HepG2 (cell line): Measurements from ENCODE around the gene PAPPA. TPM values are rescaled to one million over a fixed set of nuclear protein-coding genes. Genes with fewer than 3 reads are reported as not detected.

Experiments
- ATAC-seq: fragments of 200-7000 bp; cut with Tn5 transposase; 3 replicates; pipeline ENCODE4 v1.9.1; 2020; ENCODE audit warnings: mild to moderate bottlenecking, moderate library complexity
- BruUV-seq: library from RNA; stranded (reverse); fragments of 400-500 nt; replicated peaks from 2 replicates; lab custom pipeline; 2021; lab: Mats Ljungman, UMichigan
- CTCF ChIA-PET: fragments of 300-600 bp; formaldehyde crosslinking; extraction: SDS; loops from one replicate; lab custom pipeline; 2021; ENCODE audit warnings: low total read pairs, inconsistent platforms, low intra/inter-chr PET ratio; lab: Yijun Ruan, JAX
- POLR2A ChIA-PET: fragments of 350-600 bp; sonication (Branson Sonifier 250); formaldehyde crosslinking; loops from one replicate; lab custom pipeline; 2020; ENCODE audit warnings: antibody characterized with exemption, inconsistent platforms; lab: Yijun Ruan, JAX
- DNase-seq: peaks from one replicate; pipeline ENCODE4 v3.0.0-alpha.2; 2015; ENCODE audit warnings: low spot score
- FAIRE-seq: peaks from 3 replicates; lab custom pipeline; 2011; peaks lifted over from hg19 to GRCh38; lab: Jason Lieb, UNC
- H2AFZ ChIP-seq: one replicate; pipeline ENCODE4 v1.6.1; 2011; ENCODE audit warnings: low read length, inconsistent platforms
- H3K27ac ChIP-seq: fragments of 300-600 bp; 3 replicates; pipeline ENCODE4 v1.8.0; 2011; ENCODE audit warnings: mixed run types, mild to moderate bottlenecking, mixed read lengths, low read length, inconsistent platforms; ENCODE audit not compliant: insufficient read depth; ENCODE audit errors: extremely low read length
- H3K27me3 ChIP-seq, 2 experiments: fragments of 200-600 bp in 1 of 2; 2 replicates in 1 of 2; 3 replicates in 1 of 2; pipeline versions ENCODE4 v1.6.0 to v1.8.0; 2011; ENCODE audit warnings: low read length in 2 of 2, mild to moderate bottlenecking in 2 of 2, moderate library complexity in 2 of 2, inconsistent platforms in 1 of 2; ENCODE audit not compliant: insufficient read depth in 2 of 2, control insufficient read depth in 1 of 2
- H3K36me3 ChIP-seq, 2 experiments: fragments of 200-600 bp in 1 of 2; replicated peaks in 1 of 2; 2 replicates in 1 of 2; 3 replicates in 1 of 2; pipeline versions ENCODE4 v1.5.1 to v1.8.0; 2011; ENCODE audit warnings: low read length in 2 of 2, inconsistent platforms in 1 of 2; ENCODE audit not compliant: insufficient read depth in 2 of 2, control insufficient read depth in 1 of 2
- H3K4me1 ChIP-seq: 2 replicates; pipeline ENCODE4 v1.5.1; 2012; ENCODE audit warnings: low read length, inconsistent platforms; ENCODE audit not compliant: insufficient read depth
- H3K4me2 ChIP-seq: 2 replicates; pipeline ENCODE4 v1.6.0; 2011; ENCODE audit warnings: low read depth, low read length, inconsistent platforms
- H3K4me3 ChIP-seq, 3 experiments: fragments of 200-600 bp in 1 of 3; sonication (generic), shearing (Covaris generic) in 1 of 3; replicated peaks in 1 of 3; 2 replicates each; pipeline ENCODE4 v1.5.1; 2011 to 2016; ENCODE audit warnings: low read length in 3 of 3, inconsistent platforms in 2 of 3, low read depth in 2 of 3, mild to moderate bottlenecking in 2 of 3, control low read depth in 1 of 3, mixed read lengths in 1 of 3; ENCODE audit not compliant: insufficient read depth in 1 of 3
- H3K79me2 ChIP-seq: one replicate; pipeline ENCODE4 v1.6.1; 2011; ENCODE audit warnings: low read length, inconsistent platforms; ENCODE audit not compliant: insufficient read depth
- H3K9ac ChIP-seq: 2 replicates; pipeline ENCODE4 v1.6.0; 2011; ENCODE audit warnings: mild to moderate bottlenecking, low read depth, low read length, inconsistent platforms; ENCODE audit not compliant: insufficient read depth
- H3K9me3 ChIP-seq: 2 replicates; pipeline ENCODE4 v1.5.1; 2012; ENCODE audit warnings: mild to moderate bottlenecking, low read length
- H4K20me1 ChIP-seq: 2 replicates; pipeline ENCODE4 v1.6.0; 2011; ENCODE audit warnings: inconsistent platforms, mild to moderate bottlenecking, low read length, moderate library complexity; ENCODE audit not compliant: insufficient read depth
- GABPA ChIP-seq, 2 experiments: IDR thresholded peaks; 2 replicates each; pipeline ENCODE4 v1.6.1; 2011 to 2016; ENCODE audit warnings: low read depth in 2 of 2, low read length in 1 of 2, missing biosample characterization in 1 of 2, missing genetic modification characterization in 1 of 2
- GABPB1 ChIP-seq: IDR thresholded peaks from 2 replicates; pipeline ENCODE4 v1.6.1; 2016; ENCODE audit warnings: mild to moderate bottlenecking, missing genetic modification reagents, moderate library complexity, missing compliant biosample characterization
- KLF15 ChIP-seq: sonication (generic); formaldehyde crosslinking; IDR thresholded peaks from 2 replicates; pipeline ENCODE4 v1.8.1; 2023; ENCODE audit warnings: borderline replicate concordance, mild to moderate bottlenecking, inconsistent platforms, missing genetic modification reagents, mixed read lengths
- NFE2 ChIP-seq: sonication (generic); formaldehyde crosslinking; IDR thresholded peaks from 2 replicates; pipeline ENCODE4 v1.4.0; 2020; ENCODE audit warnings: missing genetic modification reagents
- PHB2 ChIP-seq: fragments of 450-650 bp; IDR thresholded peaks from 2 replicates; pipeline ENCODE4 v1.6.1; 2018; ENCODE audit not compliant: partially characterized antibody
- SALL2 ChIP-seq: sonication (generic); formaldehyde crosslinking; IDR thresholded peaks from 2 replicates; pipeline ENCODE4 v1.8.1; 2023; ENCODE audit warnings: mild to moderate bottlenecking, missing genetic modification reagents, inconsistent platforms
- SOX5 ChIP-seq: IDR thresholded peaks from 2 replicates; pipeline ENCODE4 v1.6.1; 2016; ENCODE audit warnings: borderline replicate concordance
- TCF7 ChIP-seq: sonication (generic); IDR thresholded peaks from 2 replicates; pipeline ENCODE4 v1.6.1; 2016; ENCODE audit warnings: antibody characterized with exemption, low read depth
- TGIF2 ChIP-seq: IDR thresholded peaks from 2 replicates; pipeline ENCODE4 v1.6.1; 2016; ENCODE audit warnings: control low read depth, missing compliant biosample characterization
- WGBS: methylation state at CpG from one replicate; pipeline ENCODE4 v1.1.6; 2017; ENCODE audit warnings: low lambda C conversion rate; 5-methylcytosine and 5-hydroxymethylcytosine counted together
- in situ Hi-C: cut with HindIII; loops from 2 replicates; pipeline ENCODE4 v1.10.0; 2017; ENCODE audit warnings: low pct_unique_long_range_greater_than_20kb; ENCODE audit not compliant: extremely low pct_ligation_motif_present
- intact Hi-C: fragments of 100-400 bp; cut with micrococcal nuclease; formaldehyde crosslinking; loops from one replicate; pipeline ENCODE4 v1.10.0; 2022; ENCODE audit not compliant: unreplicated experiment
- polyA plus RNA-seq, 8 experiments: library from polyadenylated mRNA; depleted of rRNA in 3 of 8; stranded (reverse) in 7 of 8; unstranded in 1 of 8; fragments of >200 nt; fragmentation: Illumina TruSeq in 4 of 8; extraction: Trizol in 4 of 8; gene quantifications; 2 replicates each; pipeline versions ENCODE4 v1.2.1 to v1.2.3, GENCODE V29; 2011 to 2016; ENCODE audit warnings: low read depth in 4 of 8, missing spikeins in 1 of 8, mixed read lengths in 1 of 8; ENCODE audit not compliant: insufficient read depth in 1 of 8
- total RNA-seq, 5 experiments: library from RNA; depleted of rRNA; stranded (reverse); fragments of >200 nt; fragmentation: Illumina TruSeq; extraction: Trizol; gene quantifications; 2 replicates each; pipeline ENCODE4 v1.2.3, GENCODE V29; 2016; ENCODE audit warnings: low read depth in 1 of 5
- TF ChIP-seq, protein P1 (sequence below): sonication (generic); formaldehyde crosslinking; IDR thresholded peaks from 2 replicates; pipeline ENCODE4 v1.9.0; 2021; ENCODE audit warnings: missing genetic modification reagents, borderline replicate concordance
- TF ChIP-seq, protein P2 (sequence below): sonication (generic); formaldehyde crosslinking; IDR thresholded peaks from 2 replicates; pipeline ENCODE4 v1.9.0; 2021; ENCODE audit warnings: mild to moderate bottlenecking, missing genetic modification reagents
- TF ChIP-seq, protein P3 (sequence below): fragments of 450-650 bp; IDR thresholded peaks from 2 replicates; pipeline ENCODE4 v1.6.1; 2017; ENCODE audit warnings: mild to moderate bottlenecking
- TF ChIP-seq, protein P4 (sequence below): sonication (generic); formaldehyde crosslinking; IDR thresholded peaks from 2 replicates; pipeline ENCODE4 v1.5.1; 2020; ENCODE audit warnings: mild to moderate bottlenecking, missing genetic modification reagents, moderate library complexity

PAPPA gene
- total and polyA plus RNA-seq, 2 of the 13 experiments (the other 11 are each of a cell fraction or from before 2014, with no cell fraction given) = 0.09 to 0.11 TPM

DNA sequence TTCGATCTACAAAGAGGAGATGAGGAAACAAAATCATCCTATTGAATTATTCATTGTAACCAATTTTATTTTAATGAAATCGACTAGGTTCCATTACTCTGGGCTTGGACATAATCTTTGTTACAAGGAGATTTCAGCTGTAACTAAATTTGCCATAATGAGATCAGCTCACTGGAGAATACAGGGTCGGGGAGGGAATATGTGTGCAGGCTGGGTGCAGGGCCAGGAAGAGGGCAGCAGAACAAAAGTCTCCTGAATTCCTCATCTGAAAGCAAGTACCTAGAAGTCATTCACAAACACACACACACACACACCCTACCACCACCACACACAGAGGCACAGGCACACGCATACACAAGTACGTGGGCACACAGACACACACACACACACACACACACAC is 151.2 kb downstream of the PAPPA start:
- Histone ChIP-seq H3K4me1 (no peaks in the 10 kb centered on the region), H3K9me3 (no peaks in the 10 kb centered on the region), H3K27ac (no peak overlapping the region), H2AFZ (no peak overlapping the region), H4K20me1 (no peaks in the 10 kb centered on the region), H3K79me2 (no peaks in the 10 kb centered on the region), H3K36me3 (no peaks in the 10 kb centered on the region), H3K27me3 (no peaks in the 10 kb centered on the region), H3K4me2 (no peak overlapping the region), H3K9ac (no peak overlapping the region), H3K4me3 (no peak overlapping the region)
- no TSS peak for BruUV-seq
- FAIRE-seq = no peak
- no peak for DNase-seq
- POLR2A ChIA-PET = no interaction called here
- 9% methylated on average over 5 of the region's 5 CpGs for WGBS
- no peak for ATAC-seq
- intact Hi-C loops (no loop called here), in situ Hi-C loops (no loop called here)
- CTCF ChIA-PET = no interaction called here
- no peak for TF ChIP-seq GABPB1 (CRISPR knock-in tag)
- TF ChIP-seq SALL2 (CRISPR knock-in tag) = no peak
- TF ChIP-seq, protein P1, sequence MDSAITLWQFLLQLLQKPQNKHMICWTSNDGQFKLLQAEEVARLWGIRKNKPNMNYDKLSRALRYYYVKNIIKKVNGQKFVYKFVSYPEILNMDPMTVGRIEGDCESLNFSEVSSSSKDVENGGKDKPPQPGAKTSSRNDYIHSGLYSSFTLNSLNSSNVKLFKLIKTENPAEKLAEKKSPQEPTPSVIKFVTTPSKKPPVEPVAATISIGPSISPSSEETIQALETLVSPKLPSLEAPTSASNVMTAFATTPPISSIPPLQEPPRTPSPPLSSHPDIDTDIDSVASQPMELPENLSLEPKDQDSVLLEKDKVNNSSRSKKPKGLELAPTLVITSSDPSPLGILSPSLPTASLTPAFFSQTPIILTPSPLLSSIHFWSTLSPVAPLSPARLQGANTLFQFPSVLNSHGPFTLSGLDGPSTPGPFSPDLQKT (CRISPR knock-in tag) = no peak
- TF ChIP-seq, protein P2, sequence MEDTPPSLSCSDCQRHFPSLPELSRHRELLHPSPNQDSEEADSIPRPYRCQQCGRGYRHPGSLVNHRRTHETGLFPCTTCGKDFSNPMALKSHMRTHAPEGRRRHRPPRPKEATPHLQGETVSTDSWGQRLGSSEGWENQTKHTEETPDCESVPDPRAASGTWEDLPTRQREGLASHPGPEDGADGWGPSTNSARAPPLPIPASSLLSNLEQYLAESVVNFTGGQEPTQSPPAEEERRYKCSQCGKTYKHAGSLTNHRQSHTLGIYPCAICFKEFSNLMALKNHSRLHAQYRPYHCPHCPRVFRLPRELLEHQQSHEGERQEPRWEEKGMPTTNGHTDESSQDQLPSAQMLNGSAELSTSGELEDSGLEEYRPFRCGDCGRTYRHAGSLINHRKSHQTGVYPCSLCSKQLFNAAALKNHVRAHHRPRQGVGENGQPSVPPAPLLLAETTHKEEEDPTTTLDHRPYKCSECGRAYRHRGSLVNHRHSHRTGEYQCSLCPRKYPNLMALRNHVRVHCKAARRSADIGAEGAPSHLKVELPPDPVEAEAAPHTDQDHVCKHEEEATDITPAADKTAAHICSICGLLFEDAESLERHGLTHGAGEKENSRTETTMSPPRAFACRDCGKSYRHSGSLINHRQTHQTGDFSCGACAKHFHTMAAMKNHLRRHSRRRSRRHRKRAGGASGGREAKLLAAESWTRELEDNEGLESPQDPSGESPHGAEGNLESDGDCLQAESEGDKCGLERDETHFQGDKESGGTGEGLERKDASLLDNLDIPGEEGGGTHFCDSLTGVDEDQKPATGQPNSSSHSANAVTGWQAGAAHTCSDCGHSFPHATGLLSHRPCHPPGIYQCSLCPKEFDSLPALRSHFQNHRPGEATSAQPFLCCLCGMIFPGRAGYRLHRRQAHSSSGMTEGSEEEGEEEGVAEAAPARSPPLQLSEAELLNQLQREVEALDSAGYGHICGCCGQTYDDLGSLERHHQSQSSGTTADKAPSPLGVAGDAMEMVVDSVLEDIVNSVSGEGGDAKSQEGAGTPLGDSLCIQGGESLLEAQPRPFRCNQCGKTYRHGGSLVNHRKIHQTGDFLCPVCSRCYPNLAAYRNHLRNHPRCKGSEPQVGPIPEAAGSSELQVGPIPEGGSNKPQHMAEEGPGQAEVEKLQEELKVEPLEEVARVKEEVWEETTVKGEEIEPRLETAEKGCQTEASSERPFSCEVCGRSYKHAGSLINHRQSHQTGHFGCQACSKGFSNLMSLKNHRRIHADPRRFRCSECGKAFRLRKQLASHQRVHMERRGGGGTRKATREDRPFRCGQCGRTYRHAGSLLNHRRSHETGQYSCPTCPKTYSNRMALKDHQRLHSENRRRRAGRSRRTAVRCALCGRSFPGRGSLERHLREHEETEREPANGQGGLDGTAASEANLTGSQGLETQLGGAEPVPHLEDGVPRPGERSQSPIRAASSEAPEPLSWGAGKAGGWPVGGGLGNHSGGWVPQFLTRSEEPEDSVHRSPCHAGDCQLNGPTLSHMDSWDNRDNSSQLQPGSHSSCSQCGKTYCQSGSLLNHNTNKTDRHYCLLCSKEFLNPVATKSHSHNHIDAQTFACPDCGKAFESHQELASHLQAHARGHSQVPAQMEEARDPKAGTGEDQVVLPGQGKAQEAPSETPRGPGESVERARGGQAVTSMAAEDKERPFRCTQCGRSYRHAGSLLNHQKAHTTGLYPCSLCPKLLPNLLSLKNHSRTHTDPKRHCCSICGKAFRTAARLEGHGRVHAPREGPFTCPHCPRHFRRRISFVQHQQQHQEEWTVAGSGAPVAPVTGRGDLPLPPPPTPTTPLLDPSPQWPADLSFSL (CRISPR knock-in tag) = no peak
- no peak for TF ChIP-seq GABPA (IDR thresholded peaks at IDR 0.05; ENCODE audit: low read depth, low read length)
- no peak for TF ChIP-seq GABPA (CRISPR knock-in tag; IDR thresholded peaks at IDR 0.05; ENCODE audit: low read depth)
- TF ChIP-seq PHB2 = no peak
- TF ChIP-seq SOX5 (CRISPR knock-in tag) = no peak
- no peak for TF ChIP-seq TGIF2 (CRISPR knock-in tag)
- TF ChIP-seq NFE2 (CRISPR knock-in tag) = no peak
- TF ChIP-seq, protein P3, sequence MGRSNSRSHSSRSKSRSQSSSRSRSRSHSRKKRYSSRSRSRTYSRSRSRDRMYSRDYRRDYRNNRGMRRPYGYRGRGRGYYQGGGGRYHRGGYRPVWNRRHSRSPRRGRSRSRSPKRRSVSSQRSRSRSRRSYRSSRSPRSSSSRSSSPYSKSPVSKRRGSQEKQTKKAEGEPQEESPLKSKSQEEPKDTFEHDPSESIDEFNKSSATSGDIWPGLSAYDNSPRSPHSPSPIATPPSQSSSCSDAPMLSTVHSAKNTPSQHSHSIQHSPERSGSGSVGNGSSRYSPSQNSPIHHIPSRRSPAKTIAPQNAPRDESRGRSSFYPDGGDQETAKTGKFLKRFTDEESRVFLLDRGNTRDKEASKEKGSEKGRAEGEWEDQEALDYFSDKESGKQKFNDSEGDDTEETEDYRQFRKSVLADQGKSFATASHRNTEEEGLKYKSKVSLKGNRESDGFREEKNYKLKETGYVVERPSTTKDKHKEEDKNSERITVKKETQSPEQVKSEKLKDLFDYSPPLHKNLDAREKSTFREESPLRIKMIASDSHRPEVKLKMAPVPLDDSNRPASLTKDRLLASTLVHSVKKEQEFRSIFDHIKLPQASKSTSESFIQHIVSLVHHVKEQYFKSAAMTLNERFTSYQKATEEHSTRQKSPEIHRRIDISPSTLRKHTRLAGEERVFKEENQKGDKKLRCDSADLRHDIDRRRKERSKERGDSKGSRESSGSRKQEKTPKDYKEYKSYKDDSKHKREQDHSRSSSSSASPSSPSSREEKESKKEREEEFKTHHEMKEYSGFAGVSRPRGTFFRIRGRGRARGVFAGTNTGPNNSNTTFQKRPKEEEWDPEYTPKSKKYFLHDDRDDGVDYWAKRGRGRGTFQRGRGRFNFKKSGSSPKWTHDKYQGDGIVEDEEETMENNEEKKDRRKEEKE = no peak
- TF ChIP-seq KLF15 (CRISPR knock-in tag) = no peak
- TF ChIP-seq, protein P4, sequence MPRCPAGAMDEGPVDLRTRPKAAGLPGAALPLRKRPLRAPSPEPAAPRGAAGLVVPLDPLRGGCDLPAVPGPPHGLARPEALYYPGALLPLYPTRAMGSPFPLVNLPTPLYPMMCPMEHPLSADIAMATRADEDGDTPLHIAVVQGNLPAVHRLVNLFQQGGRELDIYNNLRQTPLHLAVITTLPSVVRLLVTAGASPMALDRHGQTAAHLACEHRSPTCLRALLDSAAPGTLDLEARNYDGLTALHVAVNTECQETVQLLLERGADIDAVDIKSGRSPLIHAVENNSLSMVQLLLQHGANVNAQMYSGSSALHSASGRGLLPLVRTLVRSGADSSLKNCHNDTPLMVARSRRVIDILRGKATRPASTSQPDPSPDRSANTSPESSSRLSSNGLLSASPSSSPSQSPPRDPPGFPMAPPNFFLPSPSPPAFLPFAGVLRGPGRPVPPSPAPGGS = no peak
- TF ChIP-seq TCF7 = no peak
